Hematopoietic multipotent progenitor cell (in vitro differentiated cells): ENCODE measurements around the gene CMSS1. TPM values are rescaled to one million over a fixed set of nuclear protein-coding genes. Genes with fewer than 3 reads are reported as not detected.
A peak's percentile ranks its signal among the peaks of the same experiment; 100 is the strongest.

Experiments used
- DNase-seq, 3 donors: peaks; one replicate each; pipeline ENCODE4 v3.0.0-alpha.2; 2011 to 2015; ENCODE audit warnings: low read depth in 2 of 3, low spot score in 2 of 3
- total RNA-seq: library from RNA; depleted of rRNA; stranded (reverse); fragments of >200 nt; gene quantifications from one replicate; pipeline ENCODE4 v1.2.3, GENCODE V29; 2012

Gene CMSS1
- 3.2 TPM for total RNA-seq

DNA sequence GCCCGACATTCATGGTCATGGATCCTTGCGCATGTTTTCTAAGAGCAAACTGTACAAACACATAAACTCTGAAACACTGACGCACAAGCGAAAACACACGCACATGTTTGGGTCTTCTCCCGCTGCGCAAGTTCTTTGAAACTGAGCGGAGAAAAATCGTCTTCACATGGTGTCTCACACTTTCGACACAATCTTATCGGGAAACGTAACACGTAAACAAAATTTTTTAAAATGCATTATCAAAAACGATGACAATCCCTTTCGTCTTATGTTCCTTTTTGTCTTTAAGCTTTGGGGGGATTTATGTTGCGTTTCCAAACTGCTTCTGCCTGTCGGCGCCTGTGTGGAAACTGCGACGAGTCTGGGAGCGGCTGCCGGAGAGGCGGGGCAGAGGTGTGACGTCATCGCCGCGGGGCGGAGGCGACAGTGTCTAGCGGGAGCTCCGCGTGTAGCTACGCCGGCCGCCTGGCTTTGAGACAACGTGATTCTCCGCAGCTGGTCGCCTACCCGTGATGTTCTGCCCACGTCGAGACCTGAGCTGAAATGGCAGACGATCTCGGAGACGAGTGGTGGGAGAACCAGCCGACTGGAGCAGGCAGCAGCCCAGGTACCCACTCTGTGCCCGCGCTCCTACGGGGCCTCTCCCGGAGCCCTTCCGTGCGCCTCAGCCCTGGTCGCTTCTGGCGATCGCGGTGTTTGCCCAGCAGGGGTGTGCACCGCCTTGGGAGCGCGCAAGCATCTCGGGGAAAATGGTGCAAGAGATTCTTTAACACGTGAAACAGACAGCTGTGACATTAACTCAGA is at the start of gene CMSS1:
CMSS1 (plus strand) TSS at position 426 of the 804 bp plus-strand sequence.
- DNase-seq: peak; percentile 93 to 95 (median 94)

DNA sequence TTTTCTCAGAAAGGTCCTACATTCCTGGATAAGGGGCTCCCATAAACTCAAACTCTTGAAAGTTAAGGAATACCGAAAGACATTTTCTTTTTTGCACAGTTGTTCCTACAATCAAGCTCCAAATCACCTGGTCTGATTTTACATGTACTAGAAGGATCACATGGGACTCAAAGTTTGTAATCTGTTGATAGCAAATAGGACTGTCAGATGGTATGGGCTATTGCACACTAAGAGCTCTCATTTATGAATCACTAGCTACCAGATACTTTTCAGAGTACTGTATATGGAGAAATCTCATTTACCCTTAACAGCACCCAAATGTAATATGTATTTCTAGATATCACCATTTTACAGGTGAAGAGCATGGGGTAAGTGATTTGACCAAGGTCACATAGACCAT is 49.5 kb upstream of the CMSS1 start:
- no peak for DNase-seq

DNA sequence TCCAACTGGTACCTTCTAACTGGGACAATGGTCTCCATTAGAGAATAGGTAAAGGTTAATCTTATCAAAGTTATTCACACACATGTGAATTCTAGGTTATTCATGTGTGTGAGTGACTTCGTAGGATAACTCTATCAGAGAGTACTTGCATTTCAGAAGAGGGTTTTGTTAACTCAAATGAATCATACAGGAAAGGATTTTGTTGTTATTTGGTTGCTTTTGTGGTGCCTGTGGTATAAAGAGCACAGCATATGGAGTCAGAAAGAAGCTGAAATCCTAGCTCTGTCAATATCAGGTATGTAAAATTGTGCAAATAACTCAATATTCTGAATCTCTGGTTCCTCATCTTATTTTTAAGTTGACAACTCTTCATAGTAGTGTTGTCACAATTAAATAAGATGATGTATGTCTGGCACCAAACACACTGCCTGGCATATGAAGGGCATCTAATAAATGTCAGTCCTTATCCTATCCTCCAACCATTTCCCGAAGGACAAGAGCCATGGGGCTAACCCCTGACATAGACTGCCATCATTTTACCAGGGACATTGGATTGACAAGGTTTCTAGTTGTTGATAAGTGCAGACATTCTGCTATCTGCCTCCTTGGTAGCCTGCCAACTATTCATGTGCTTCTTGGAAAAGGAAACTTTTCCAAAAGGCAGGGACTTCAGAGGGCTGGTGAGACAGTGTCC is 48.7 kb upstream of the CMSS1 start:
- no peak for DNase-seq

DNA sequence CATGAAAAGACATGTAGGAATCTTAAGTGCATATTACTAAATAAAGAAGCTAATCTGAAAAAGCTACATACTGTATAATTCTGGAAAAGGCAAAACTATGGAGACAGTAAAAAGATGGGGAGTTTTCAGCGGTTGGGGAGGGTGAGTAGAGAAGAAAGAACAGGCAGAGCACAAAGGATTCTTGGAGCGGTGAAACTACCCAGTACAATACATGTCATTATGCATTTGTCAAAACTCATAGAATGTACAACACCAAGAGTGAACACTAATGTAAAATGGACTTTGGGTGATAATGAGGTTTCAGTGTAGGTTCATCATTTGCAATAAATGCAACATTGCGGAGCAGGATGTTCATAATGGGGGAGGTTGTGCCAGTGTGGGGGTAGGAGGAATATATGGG is 45.5 kb upstream of the CMSS1 start:
- no peak for DNase-seq

DNA sequence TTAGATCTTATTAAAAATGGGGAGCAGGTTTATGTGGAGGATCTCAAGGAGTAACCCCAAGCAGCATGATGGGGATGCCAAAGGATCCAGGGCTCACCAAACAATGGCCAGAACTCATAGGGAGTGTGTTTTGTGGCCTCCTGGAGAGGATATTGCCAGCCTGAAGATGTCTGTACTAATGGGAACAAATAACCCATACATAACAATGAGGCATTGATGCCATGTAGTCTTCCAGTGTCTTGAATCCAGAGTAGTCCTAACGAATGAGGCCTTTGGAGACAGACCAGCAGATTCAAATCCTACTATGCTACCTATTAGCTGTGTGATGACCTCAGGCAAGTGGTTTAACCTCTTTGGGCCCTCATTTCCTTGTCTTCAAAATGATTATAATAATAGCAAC is 45.0 kb upstream of the CMSS1 start:
- DNase-seq: no peak

DNA sequence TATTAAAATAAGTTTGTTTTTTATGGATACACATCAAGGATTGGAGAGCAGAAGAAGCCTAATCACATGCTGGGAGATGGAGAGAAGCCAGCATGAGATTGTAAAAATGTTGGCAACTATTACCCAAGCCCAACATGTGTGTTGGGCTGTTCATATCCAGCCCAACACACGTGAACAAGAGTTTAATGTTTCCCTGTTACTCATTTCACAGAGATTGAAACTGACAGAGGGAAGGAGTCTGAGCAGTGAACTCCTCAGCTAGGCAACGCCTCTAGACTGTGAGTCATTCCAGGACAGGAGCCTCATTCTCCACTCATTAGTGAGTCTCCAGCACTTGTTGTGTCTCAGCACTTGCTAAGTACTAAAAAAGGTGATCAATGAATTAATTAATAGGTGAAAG is 43.2 kb upstream of the CMSS1 start:
- no peak for DNase-seq

DNA sequence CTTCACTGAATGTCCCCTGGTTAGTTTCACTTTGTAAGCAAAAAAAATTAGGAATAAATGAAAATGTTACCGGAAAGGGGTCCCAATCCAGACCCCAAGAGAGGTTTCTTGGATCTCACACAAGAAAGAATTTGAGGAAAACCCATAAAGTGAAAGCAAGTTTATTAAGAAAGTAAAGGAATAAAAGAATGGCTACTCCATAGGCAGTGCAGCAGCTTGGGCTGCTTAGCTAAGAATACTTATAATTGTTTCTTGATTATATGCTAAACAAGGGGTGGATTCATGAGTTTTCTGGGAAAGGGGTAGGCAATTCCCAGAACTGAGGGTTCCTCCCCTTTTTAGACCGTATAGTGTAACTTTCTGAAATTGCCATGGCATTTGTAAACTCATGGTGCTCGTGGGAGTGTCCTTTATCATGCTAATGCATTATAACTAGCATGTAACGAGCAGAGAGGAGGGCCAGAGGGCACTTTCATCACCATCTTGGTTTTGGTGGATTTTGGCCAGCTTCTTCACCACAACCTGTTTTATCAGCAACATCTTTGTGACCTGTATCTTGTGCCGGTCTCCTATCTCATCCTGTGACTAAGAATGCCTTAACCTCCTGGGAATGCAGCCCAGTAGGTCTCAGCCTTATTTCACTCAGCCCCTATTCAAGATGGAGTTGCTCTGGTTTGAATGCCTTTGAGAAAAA is 41.0 kb upstream of the CMSS1 start:
- no peak for DNase-seq

DNA sequence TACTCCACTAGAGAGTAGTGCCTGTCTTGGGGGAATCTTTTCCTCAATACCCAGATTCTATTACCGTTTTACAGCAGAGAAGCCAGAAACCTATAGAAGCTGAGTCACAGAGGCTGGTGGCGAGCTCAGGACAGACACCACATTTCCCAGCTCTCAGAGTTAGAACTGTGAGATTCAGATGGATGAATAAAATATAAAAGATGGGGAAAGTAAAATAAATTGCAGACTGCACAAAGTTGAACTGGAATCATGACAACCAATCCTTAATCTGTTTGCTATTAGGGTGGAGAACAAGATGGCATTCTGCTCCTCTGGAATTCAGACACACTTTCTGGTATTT is 40.5 kb upstream of the CMSS1 start:
- no peak for DNase-seq

DNA sequence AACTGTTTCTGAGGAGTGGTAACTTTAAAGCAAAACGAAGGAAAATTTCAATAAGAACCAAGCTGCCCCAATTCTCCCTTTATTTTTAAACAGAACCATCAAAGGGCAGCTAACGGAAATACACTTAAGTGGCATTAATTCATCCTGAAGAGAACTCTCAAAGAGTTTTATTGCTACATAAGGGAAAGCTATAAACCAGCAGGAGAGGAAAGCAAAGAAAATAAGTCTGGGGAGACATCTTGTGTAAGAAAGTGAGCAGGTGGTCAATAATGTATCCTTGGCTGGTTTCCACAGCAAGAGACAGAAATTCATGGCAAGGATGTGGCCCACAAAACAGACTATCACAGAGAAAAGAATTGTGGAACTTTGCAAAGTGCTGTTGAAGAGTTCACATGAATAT is 40.0 kb upstream of the CMSS1 start:
- no peak for DNase-seq

DNA sequence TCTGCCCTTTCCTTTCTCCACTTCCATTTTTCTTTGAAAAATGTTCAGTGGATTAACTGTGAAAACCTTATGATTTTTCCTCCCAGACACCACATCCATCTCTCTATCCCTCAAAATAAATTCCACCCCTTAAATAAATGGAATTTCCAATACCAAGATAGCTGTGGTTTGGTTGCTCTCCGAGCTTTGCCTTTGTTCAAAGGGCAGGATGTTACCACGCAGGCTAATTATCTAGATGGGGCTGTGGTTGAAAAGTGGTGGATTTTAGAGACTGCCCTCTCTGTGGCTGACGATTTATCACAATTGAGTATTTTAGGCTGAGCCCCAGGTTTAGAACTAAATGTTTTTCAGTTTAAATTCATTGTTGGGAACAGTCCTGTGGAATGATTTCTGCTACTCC is 36.9 kb upstream of the CMSS1 start:
- DNase-seq: no peak

DNA sequence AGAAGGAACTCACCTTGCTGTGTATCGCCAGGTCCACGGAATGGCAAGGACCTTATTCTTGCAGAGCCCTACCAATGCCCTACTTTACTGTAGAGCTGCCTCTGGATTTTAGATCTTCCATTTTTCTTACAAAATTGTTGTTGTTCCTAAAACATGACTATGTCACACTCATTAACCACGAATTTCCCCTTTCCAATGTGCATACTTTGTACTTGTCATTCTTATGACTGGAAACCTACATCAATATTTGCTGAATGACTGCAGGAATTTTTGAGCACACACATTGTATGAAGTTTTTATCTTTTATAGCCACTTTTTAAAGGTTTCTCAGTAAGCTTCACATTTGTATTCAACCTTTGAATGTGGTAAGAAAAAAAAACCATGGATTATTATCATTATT is 35.9 kb upstream of the CMSS1 start:
- peak in 1 of 3 donors; percentile 28 for DNase-seq

DNA sequence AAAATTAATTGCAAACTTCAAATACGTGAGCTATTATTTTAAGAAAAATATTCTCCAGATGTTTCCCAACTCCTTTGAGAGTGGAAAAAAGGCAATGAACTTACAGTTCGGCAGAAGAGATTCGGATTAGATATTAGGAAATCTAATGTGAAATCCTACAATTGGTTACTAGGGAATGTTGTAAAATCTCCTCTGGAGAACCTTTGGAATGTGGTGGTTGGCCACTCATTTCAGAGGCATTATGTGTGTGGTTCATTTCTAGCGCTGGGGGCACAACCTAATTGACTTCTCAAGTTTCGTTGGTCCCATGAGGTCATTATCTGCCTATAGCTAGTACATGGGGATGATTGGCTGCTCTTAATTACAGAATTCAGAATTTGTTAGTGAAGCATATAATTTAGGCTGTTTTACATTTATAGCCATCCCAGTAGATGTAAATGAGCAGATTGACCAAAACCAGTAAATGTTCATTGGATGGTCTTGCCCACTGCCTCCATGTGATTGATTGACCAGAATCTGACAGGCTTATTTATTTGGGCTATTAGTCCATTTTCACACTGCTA is 34.6 kb upstream of the CMSS1 start:
- no peak for DNase-seq

DNA sequence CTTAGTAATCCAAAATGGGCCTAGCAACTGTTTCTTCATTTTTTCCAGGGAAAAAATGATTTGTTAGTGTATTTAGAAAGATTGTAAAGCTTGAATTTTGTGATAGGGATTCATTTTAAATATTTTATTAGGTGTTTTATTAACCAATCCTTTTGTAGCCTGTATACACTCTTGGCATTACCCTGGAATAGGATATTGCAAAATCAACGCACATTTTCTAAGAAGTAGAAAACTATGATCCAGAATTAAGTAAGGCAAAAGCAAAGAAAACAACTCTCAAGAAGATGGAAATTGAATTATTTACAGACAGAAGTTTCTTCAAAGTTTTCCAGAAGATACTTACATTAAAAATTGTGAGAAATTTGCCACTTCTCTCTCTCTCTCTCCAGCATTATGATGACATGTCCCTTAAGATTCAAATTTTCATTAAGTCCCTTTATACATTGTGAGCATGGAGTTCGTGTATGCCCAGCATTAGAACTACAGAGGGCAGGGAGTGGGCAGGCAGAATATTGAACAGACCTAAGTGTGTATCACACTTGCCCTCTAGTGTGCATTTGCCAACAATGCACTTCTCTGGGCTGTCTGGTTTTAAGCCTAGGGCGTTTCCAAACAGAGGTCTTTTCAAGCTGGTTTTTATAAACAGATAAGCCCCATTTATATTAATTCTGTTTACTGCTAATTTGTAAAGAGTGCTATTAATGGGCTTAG is 28.5 kb upstream of the CMSS1 start:
- DNase-seq: peak in 2 of 3 donors; percentile 35 to 44

DNA sequence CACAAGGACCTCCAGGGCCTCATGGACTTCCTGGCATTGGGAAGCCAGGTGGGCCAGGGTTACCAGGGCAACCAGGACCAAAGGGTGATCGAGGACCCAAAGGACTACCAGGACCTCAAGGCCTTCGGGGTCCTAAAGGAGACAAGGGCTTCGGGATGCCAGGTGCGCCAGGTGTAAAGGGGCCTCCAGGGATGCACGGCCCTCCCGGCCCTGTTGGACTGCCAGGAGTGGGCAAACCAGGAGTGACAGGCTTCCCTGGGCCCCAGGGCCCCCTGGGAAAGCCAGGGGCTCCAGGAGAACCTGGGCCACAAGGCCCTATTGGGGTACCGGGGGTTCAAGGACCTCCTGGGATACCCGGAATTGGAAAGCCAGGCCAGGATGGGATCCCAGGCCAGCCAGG is 23.2 kb upstream of the CMSS1 start:
- no peak for DNase-seq

DNA sequence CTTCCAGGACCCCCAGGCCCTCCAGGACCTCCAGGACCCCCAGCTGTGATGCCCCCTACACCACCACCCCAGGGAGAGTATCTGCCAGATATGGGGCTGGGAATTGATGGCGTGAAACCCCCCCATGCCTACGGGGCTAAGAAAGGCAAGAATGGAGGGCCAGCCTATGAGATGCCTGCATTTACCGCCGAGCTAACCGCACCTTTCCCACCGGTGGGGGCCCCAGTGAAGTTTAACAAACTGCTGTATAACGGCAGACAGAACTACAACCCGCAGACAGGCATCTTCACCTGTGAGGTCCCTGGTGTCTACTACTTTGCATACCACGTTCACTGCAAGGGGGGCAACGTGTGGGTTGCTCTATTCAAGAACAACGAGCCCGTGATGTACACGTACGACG is 22.1 kb upstream of the CMSS1 start:
- no peak for DNase-seq

DNA sequence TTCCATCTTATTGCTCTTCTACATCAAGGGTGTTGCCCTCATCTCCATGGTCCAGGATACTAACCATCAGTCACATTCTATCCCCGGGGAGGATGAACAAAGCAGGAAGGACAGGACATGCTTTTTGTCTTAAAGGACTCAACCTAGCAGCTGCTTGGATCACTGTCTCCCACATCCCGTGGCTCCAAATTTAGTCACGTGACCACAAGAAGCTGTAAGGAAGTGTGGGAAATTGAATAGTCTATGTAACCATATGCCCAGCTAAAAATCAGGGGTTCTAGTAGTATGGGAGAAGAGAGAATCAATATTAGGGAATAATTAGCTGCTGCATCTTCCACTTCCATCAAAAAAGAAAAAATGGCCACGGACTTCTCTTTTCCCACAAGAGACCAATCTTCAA is 18.2 kb upstream of the CMSS1 start:
- DNase-seq: no peak

DNA sequence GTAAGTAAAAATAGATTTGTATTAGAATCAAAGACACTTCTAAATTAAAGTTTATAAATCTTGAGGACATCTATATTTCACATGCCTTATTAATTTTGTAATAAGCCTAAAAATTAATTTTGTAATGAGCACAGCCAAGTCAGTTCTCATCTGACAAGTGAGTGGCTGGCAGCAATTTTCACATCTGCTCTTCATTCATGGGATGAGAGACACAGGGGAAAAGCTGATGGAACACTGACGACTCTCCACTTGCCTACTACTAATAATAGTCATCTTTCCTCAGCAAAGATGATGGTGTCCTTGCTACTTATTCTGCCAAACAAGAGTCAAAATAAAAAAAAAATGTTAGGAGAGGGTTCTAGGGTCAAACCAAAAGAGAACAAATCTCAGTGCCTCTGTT is 14.4 kb upstream of the CMSS1 start:
- no peak for DNase-seq

DNA sequence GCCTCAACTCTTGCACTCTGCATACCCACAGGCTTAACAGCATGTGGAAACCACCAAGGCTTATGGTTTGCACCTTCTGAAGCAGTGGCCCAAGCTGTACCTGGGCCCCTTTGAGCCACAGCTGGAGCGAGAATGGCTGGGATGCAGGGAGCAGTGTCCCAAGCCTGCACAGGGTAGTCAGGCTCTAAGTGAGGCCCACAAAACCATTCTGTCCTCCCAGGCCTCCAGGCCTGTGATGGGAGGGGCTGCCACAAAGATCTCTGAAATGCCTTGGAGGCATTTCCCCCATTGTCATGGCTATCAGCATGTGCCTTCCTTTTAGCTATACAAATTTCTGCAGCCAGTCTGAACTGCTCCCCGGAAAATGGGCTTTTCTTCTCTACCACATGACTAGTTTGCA is 12.5 kb upstream of the CMSS1 start:
- DNase-seq: no peak

DNA sequence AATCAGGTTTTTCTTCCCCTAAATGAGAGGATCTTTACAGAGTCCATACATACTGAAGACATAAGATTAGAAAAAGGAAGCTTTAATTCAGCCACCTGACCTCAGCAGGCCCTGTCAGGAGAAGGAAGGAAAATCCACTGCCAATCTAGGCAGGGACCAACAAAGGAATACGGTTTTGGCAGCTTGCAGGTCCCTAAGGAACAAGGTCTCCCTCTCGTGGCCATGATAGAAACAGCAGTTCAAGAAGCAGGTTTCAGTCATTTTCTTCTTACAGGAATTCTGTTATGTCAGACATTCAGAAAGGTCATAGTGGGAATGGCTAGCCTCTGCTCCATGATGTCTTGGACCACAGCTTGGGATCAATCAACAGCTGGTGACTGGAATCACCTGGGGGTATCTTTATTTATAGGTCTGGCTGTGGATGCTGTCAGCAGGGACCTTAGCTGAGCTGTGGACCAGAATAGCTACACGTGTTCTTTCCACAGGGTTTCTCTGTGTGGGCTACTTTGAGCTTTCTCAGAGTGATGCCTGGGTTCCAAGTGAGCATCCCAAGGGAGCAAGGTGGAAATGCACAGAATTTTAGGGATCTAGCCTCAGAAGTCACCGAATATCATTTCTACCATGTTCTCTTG is 9.4 kb upstream of the CMSS1 start:
- DNase-seq: peak; percentile 17 to 55 (median 45)

DNA sequence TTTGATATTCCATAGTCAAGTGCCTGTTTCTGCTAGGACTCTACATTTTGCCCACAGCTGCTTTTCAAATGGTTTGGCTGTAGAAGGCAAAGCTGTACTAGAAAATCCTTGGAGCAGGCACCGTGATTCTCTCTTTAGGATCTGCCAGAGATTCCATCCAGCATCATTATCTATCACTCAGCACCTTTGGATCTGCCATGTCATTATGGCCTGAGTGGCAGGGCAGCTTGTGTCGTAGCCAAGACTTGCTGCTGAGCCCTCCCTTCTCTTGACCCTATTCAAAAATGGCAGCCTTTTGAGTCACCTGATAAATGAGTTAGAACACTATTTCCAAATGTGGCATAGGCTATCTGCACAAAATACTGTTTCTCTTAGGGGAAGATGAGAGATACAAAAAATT is 8.1 kb upstream of the CMSS1 start:
- DNase-seq: no peak
